8988T (cell line): Measurements from ENCODE around the gene EPS8L2.

Experiments
- DNase-seq: peaks from one replicate; pipeline ENCODE4 v3.0.0; 2011

The EPS8L2 gene

GRCh38 chr11:704781-705645 is 1.0 kb upstream of the EPS8L2 start:
- DNase-seq, result no peak

- no peak for DNase-seq
These were observed 467 bp downstream of the EPS8L2 start for GRCh38 chr11:706439-706956.

- peak; percentile 90 for DNase-seq
These were observed 1.2 kb downstream of the EPS8L2 start for GRCh38 chr11:706957-707816.

GRCh38 chr11:707817-708420 is 1.9 kb downstream of the EPS8L2 start:
- peak; percentile 69 for DNase-seq

- DNase-seq, result peak; percentile 34
These were observed 2.5 kb downstream of the EPS8L2 start for GRCh38 chr11:708511-708910.

- no peak for DNase-seq
These were observed 3.3 kb downstream of the EPS8L2 start for GRCh38 chr11:709109-709997.

- no peak for DNase-seq
These were observed 8.4 kb downstream of the EPS8L2 start for GRCh38 chr11:714436-714835.

GRCh38 chr11:719214-720016 is 13.4 kb downstream of the EPS8L2 start:
- no peak for DNase-seq

GRCh38 chr11:720017-720641 is 14.1 kb downstream of the EPS8L2 start:
- DNase-seq, result no peak

GRCh38 chr11:720642-721246 is 14.7 kb downstream of the EPS8L2 start:
- DNase-seq, result peak; percentile 79

- peak; percentile 25 for DNase-seq
These were observed 15.3 kb downstream of the EPS8L2 start for GRCh38 chr11:721247-721740.

GRCh38 chr11:721741-722345 is 15.8 kb downstream of the EPS8L2 start:
- peak; percentile 69 for DNase-seq

- DNase-seq, result peak; percentile 38
These were observed 16.3 kb downstream of the EPS8L2 start for GRCh38 chr11:722346-722811.

- DNase-seq, result peak; percentile 75
These were observed 17.3 kb downstream of the EPS8L2 start for GRCh38 chr11:723120-723883.

- peak; percentile 46 for DNase-seq
These were observed 18.2 kb downstream of the EPS8L2 start for GRCh38 chr11:724049-724777.

GRCh38 chr11:724778-725386 is 18.9 kb downstream of the EPS8L2 start:
- peak; percentile 33 for DNase-seq

- peak; percentile 39 for DNase-seq
These were observed 19.7 kb downstream of the EPS8L2 start for GRCh38 chr11:725624-726202.
